Chondrocyte (in vitro differentiated cells): ENCODE results near the gene IFITM1. TPM values are rescaled to one million over a fixed set of nuclear protein-coding genes. Genes with fewer than 3 reads are reported as not detected.
A peak's percentile ranks its signal among the peaks of the same experiment; 100 is the strongest.

Experiments used
- DNase-seq: peaks from one replicate; pipeline ENCODE4 v3.0.0; 2021; ENCODE audit warnings: mixed read lengths, low spot score
- H3K27ac Mint-ChIP-seq: one replicate; pipeline ENCODE4 v1.8.0; 2021; ENCODE audit warnings: mild to moderate bottlenecking, moderate library complexity, mixed read lengths; ENCODE audit not compliant: unreplicated experiment
- H3K27me3 Mint-ChIP-seq: 2 replicates; pipeline ENCODE4 v1.8.0; 2021; ENCODE audit warnings: low read depth, mixed read lengths
- H3K36me3 Mint-ChIP-seq: 2 replicates; pipeline ENCODE4 v1.8.0; 2021; ENCODE audit warnings: low read depth, mixed read lengths
- H3K4me1 Mint-ChIP-seq: 2 replicates; pipeline ENCODE4 v1.8.0; 2021; ENCODE audit warnings: low read depth, mild to moderate bottlenecking, mixed read lengths
- H3K4me3 Mint-ChIP-seq: one replicate; pipeline ENCODE4 v1.8.0; 2021; ENCODE audit warnings: mild to moderate bottlenecking, moderate library complexity, mixed read lengths; ENCODE audit not compliant: unreplicated experiment
- H3K9me3 Mint-ChIP-seq: 2 replicates; pipeline ENCODE4 v1.8.0; 2021; ENCODE audit warnings: low read depth, mixed read lengths
- total RNA-seq: library from RNA; stranded (reverse); gene quantifications from 3 replicates; pipeline ENCODE4 v1.2.1, GENCODE V29; 2021
- TF ChIP-seq, protein P1 (sequence below): fragments of 200-600 bp; sonication (generic); IDR thresholded peaks from 2 replicates; pipeline ENCODE4 v1.5.0; 2021; ENCODE audit warnings: antibody characterized with exemption, mild to moderate bottlenecking, moderate library complexity

IFITM1 gene
- total RNA-seq, 1 donor from 2014 or later = 1.6 TPM

- no peaks in the 10 kb centered on the region for H3K9me3 Mint-ChIP-seq
- DNase-seq = peak; percentile 19
- H3K27me3 Mint-ChIP-seq = no peaks in the 10 kb centered on the region
- H3K27ac Mint-ChIP-seq = peak overlapping the region; percentile 66
- TF ChIP-seq, protein P1, sequence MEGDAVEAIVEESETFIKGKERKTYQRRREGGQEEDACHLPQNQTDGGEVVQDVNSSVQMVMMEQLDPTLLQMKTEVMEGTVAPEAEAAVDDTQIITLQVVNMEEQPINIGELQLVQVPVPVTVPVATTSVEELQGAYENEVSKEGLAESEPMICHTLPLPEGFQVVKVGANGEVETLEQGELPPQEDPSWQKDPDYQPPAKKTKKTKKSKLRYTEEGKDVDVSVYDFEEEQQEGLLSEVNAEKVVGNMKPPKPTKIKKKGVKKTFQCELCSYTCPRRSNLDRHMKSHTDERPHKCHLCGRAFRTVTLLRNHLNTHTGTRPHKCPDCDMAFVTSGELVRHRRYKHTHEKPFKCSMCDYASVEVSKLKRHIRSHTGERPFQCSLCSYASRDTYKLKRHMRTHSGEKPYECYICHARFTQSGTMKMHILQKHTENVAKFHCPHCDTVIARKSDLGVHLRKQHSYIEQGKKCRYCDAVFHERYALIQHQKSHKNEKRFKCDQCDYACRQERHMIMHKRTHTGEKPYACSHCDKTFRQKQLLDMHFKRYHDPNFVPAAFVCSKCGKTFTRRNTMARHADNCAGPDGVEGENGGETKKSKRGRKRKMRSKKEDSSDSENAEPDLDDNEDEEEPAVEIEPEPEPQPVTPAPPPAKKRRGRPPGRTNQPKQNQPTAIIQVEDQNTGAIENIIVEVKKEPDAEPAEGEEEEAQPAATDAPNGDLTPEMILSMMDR = no peak
- H3K36me3 Mint-ChIP-seq = no peaks in the 10 kb centered on the region
- peaks cover 22% of the 10 kb centered on the region for H3K4me1 Mint-ChIP-seq
- H3K4me3 Mint-ChIP-seq = no peak overlapping the region
These were observed 22.2 kb downstream of the IFITM1 start for GRCh38 chr11:335779-336658.

DNA sequence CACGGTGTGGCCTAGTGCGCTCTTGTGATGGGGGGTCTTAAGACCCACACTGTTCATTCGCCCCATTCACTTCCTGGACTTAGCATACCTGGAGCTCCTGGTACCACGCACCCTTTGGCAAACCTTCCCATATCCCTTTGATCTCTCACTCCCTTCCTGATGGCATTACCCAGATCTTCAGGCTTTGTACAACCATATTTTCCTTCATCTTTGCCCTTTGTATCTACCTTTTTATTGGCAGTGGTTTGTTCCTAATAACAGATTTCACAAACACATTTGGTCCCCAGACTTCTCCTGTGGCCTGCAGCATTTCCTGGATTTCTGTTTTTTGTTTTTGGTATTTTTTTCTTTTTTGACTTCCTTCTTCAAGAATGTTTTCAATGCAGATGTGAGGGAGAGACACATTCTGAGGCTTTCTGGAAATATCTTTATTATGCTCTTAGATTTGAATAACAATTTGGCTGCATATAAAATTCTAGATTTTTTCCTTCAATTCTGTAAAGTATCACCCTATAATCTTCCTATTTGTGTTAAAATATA lies 22.9 kb downstream of the IFITM1 start:
- no peak overlapping the region for H3K4me3 Mint-ChIP-seq
- H3K27ac Mint-ChIP-seq = peak overlapping the region; percentile 39
- H3K27me3 Mint-ChIP-seq = no peaks in the 10 kb centered on the region
- no peaks in the 10 kb centered on the region for H3K9me3 Mint-ChIP-seq
- H3K36me3 Mint-ChIP-seq = no peaks in the 10 kb centered on the region
- TF ChIP-seq, protein P1 = no peak
- no peak for DNase-seq
- peaks cover 22% of the 10 kb centered on the region for H3K4me1 Mint-ChIP-seq

GRCh38 chr11:337711-338110 lies 23.9 kb downstream of the IFITM1 start:
- H3K4me3 Mint-ChIP-seq = no peak overlapping the region
- no peaks in the 10 kb centered on the region for H3K27me3 Mint-ChIP-seq
- no peaks in the 10 kb centered on the region for H3K36me3 Mint-ChIP-seq
- no peaks in the 10 kb centered on the region for H3K9me3 Mint-ChIP-seq
- TF ChIP-seq, protein P1 = no peak
- peaks cover 22% of the 10 kb centered on the region for H3K4me1 Mint-ChIP-seq
- peak; percentile 35 for DNase-seq
- H3K27ac Mint-ChIP-seq = no peak overlapping the region

- Mint-ChIP-seq H3K4me1 (peaks cover 18% of the 10 kb centered on the region), H3K9me3 (no peaks in the 10 kb centered on the region), H3K4me3 (no peak overlapping the region), H3K27me3 (no peaks in the 10 kb centered on the region), H3K27ac (no peak overlapping the region), H3K36me3 (no peaks in the 10 kb centered on the region)
- no peak for DNase-seq
- TF ChIP-seq, protein P1 = no peak
These were observed 26.1 kb downstream of the IFITM1 start for GRCh38 chr11:339963-340362.

DNA sequence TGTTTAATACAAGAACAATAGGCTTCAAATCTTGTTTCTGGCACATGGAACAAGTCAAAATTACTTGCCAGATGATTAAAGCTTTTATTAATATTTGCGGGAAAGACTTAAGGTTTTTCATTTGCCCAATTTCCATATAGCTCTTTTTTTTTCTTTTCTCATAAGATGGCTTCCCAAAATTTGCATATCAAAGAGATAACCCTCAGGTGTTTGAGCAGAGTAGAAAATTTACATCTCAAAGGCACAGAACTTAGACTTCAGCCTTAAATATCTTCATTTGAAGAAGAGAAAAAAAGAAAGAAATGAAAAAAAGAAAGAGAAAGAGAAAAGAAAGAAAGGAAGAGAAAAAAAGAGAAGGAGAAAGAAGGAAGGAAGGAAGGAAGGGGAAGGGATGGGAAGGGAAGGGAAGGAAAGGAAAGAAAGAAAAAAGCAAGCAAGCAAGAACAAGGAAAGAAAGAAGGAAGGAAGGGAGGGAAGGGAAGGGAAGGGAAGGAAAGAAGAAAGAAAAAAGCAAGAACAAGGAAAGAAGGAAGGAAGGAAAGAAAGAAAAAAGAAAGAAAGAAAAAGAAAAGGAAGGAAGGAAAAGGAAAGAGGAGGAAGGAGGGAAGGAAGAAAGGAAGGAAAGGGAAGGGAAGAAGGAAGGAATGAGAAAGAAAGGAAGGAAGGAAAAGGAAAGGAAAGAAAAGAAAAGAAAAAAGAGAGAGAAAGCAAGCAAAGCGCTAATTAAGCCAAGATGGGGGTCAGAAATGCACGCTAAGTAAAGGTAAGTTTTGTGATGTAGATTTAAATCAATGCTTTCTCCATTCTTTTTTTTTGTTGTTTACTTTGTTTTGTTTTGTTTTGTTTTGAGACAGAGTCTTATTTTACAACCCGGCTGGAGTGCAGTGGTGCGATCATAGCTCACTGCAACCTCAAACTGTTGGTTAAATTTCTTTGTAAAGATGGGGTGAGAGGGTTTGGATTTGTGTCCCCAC lies 27.0 kb downstream of the IFITM1 start:
- no peak for DNase-seq
- TF ChIP-seq, protein P1 = no peak
- Mint-ChIP-seq H3K4me3 (no peak overlapping the region), H3K9me3 (no peaks in the 10 kb centered on the region), H3K27me3 (no peaks in the 10 kb centered on the region), H3K27ac (no peak overlapping the region), H3K36me3 (no peaks in the 10 kb centered on the region), H3K4me1 (peaks cover 12% of the 10 kb centered on the region)
